Measurements from ENCODE around the gene SLC35E3. TPM values are rescaled to one million over a fixed set of nuclear protein-coding genes. Genes with fewer than 3 reads are reported as not detected.

The SLC35E3 gene
- total and polyA plus RNA-seq, 3 donors from 2014 or later, result 5.2 to 9.3 (median 7.1) TPM

- Histone ChIP-seq H3K4me3 (no peak overlapping the region), H3K27ac (no peak overlapping the region), H3K36me3 (ENCODE audit: low read depth, missing control alignments) (no peaks in the 10 kb centered on the region), H3K27me3 (no peaks in the 10 kb centered on the region), H3K4me1 (no peaks in the 10 kb centered on the region), H3K9me3 (no peaks in the 10 kb centered on the region)
- intact Hi-C loops (cut with DNase I; ENCODE audit: low total_unique reads), result no loop called here
- WGBS, 2 donors, result 94 to 96% methylated on average over 16 of the region's 16 CpGs
- no peak for DNase-seq
- TF ChIP-seq POLR2A (IDR thresholded peaks at IDR 0.05), result no peak
- TF ChIP-seq, protein P1, sequence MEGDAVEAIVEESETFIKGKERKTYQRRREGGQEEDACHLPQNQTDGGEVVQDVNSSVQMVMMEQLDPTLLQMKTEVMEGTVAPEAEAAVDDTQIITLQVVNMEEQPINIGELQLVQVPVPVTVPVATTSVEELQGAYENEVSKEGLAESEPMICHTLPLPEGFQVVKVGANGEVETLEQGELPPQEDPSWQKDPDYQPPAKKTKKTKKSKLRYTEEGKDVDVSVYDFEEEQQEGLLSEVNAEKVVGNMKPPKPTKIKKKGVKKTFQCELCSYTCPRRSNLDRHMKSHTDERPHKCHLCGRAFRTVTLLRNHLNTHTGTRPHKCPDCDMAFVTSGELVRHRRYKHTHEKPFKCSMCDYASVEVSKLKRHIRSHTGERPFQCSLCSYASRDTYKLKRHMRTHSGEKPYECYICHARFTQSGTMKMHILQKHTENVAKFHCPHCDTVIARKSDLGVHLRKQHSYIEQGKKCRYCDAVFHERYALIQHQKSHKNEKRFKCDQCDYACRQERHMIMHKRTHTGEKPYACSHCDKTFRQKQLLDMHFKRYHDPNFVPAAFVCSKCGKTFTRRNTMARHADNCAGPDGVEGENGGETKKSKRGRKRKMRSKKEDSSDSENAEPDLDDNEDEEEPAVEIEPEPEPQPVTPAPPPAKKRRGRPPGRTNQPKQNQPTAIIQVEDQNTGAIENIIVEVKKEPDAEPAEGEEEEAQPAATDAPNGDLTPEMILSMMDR (IDR thresholded peaks at IDR 0.05), result no peak
Measured at GRCh38 chr12:68824597-68825250, 78.7 kb downstream of the SLC35E3 start.

DNA sequence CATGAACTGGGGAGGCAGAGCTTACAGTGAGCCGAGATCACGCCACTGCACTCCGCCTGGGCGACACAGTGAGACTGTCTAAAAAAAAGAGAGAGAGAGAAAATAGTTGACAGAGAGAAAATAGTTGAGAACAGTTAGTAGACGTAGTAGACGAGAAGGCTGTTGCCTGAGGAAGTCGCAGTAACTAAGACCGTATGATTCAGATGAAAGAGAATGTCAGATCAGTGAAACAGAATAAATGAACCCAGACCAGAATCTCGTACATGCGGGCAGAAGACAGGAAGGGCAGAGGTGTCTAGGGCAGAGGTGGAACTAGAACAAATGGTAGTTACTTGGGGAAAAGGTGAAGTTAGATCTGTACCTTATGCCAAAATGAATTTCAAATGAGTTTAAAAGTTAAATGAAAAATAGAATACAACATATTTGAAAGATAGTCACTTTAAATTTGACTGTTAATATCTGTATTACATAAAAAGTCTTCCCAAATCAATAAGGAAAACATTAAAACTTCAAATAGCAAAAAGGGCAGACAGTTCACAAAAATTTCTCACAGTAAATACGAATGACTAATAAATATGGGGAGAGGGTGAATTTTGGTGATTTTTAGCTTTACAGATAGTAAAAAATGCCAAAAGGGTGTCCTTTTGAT lies 79.7 kb downstream of the SLC35E3 start:
- no peaks in the 10 kb centered on the region for H3K4me1 ChIP-seq
- H3K9me3 ChIP-seq, result no peaks in the 10 kb centered on the region
- WGBS, 2 donors, result 91 to 93% methylated on average over 11 of the region's 11 CpGs
- H3K27me3 ChIP-seq, result no peaks in the 10 kb centered on the region
- intact Hi-C loops (cut with DNase I; ENCODE audit: low total_unique reads), result no loop called here
- H3K36me3 ChIP-seq (ENCODE audit: low read depth, missing control alignments), result no peaks in the 10 kb centered on the region
- no peak overlapping the region for H3K4me3 ChIP-seq
- H3K27ac ChIP-seq, result no peak overlapping the region
- TF ChIP-seq, protein P1 (IDR thresholded peaks at IDR 0.05), result no peak
- no peak for TF ChIP-seq POLR2A (IDR thresholded peaks at IDR 0.05)
- DNase-seq, result no peak

- H3K4me1 ChIP-seq, result no peaks in the 10 kb centered on the region
- H3K9me3 ChIP-seq, result no peaks in the 10 kb centered on the region
- no peak for DNase-seq
- TF ChIP-seq, protein P1 (IDR thresholded peaks at IDR 0.05), result no peak
- TF ChIP-seq POLR2A (IDR thresholded peaks at IDR 0.05), result no peak
- no peak overlapping the region for H3K4me3 ChIP-seq
- H3K36me3 ChIP-seq (ENCODE audit: low read depth, missing control alignments), result no peaks in the 10 kb centered on the region
- H3K27me3 ChIP-seq, result no peaks in the 10 kb centered on the region
- 79 to 81% methylated on average over 5 of the region's 5 CpGs for WGBS, 2 donors
- no peak overlapping the region for H3K27ac ChIP-seq
- intact Hi-C loops (cut with DNase I; ENCODE audit: low total_unique reads), result no loop called here
Measured at GRCh38 chr12:68827895-68828671, 82.1 kb downstream of the SLC35E3 start.

- intact Hi-C loops (cut with DNase I; ENCODE audit: low total_unique reads), result no loop called here
- H3K27me3 ChIP-seq, result no peaks in the 10 kb centered on the region
- no peaks in the 10 kb centered on the region for H3K4me1 ChIP-seq
- H3K36me3 ChIP-seq (ENCODE audit: low read depth, missing control alignments), result no peaks in the 10 kb centered on the region
- no peak overlapping the region for H3K4me3 ChIP-seq
- no peaks in the 10 kb centered on the region for H3K9me3 ChIP-seq
- no peak for DNase-seq
- 88 to 92% methylated on average over 7 of the region's 7 CpGs for WGBS, 2 donors
- TF ChIP-seq POLR2A (IDR thresholded peaks at IDR 0.05), result no peak
- TF ChIP-seq, protein P1 (IDR thresholded peaks at IDR 0.05), result no peak
- no peak overlapping the region for H3K27ac ChIP-seq
Measured at GRCh38 chr12:68828672-68829068, 82.7 kb downstream of the SLC35E3 start.

Other genes with a start within 250 kb of the SLC35E3 start
- 100 to 1,000 TPM; 190 to 200 TPM for gene RAP1B, start 135.3 kb upstream of the SLC35E3 start, total RNA-seq
- 133 TPM for gene RAP1B, start 135.3 kb upstream of the SLC35E3 start, polyA plus RNA-seq (ENCODE audit: insufficient read depth, low read depth, low replicate concordance)
- gene NUP107, start 59.2 kb upstream of the SLC35E3 start, total RNA-seq, result 10 to 100 TPM; 63.4 to 76.1 TPM
- 40.3 TPM for gene NUP107, start 59.2 kb upstream of the SLC35E3 start, polyA plus RNA-seq (ENCODE audit: insufficient read depth, low read depth, low replicate concordance)
- 10 to 100 TPM; 40.6 to 56.1 TPM for gene MDM2, start 62.0 kb downstream of the SLC35E3 start, total RNA-seq
- gene MDM2, start 62.0 kb downstream of the SLC35E3 start, polyA plus RNA-seq (ENCODE audit: insufficient read depth, low read depth, low replicate concordance), result 28.8 TPM
- gene CPM, start 187.0 kb downstream of the SLC35E3 start, total RNA-seq, result 10 to 100 TPM; 22.5 to 38.0 TPM
- 9.3 TPM for gene CPM, start 187.0 kb downstream of the SLC35E3 start, polyA plus RNA-seq (ENCODE audit: insufficient read depth, low read depth, low replicate concordance)

Data from testis (tissue), 3 donors.